GM12878 (cell line): ENCODE data around the gene C14orf93. TPM values are rescaled to one million over a fixed set of nuclear protein-coding genes. Genes with fewer than 3 reads are reported as not detected.

Experiments
- ATAC-seq: fragments of 200-7000 bp; cut with Tn5 transposase; 3 replicates; pipeline ENCODE4 v1.9.1; 2020; ENCODE audit warnings: mild to moderate bottlenecking, moderate library complexity
- BruUV-seq: library from RNA; stranded (reverse); fragments of 400-500 nt; replicated peaks from 2 replicates; lab custom pipeline; 2021; lab: Mats Ljungman, UMichigan
- CTCF ChIA-PET: fragments of 300-600 bp; sonication (Branson Sonifier 250); formaldehyde crosslinking; extraction: SDS; loops from one replicate; lab custom pipeline; 2021; ENCODE audit warnings: inconsistent platforms; lab: Yijun Ruan, JAX
- POLR2A ChIA-PET: fragments of 350-600 bp; formaldehyde crosslinking; extraction: SDS; loops from one replicate; lab custom pipeline; 2021; ENCODE audit warnings: inconsistent platforms; lab: Charles Lee
- RAD21 ChIA-PET: fragments of 300-600 bp; sonication (Branson Sonifier 250); formaldehyde crosslinking; loops from one replicate; lab custom pipeline; 2023; ENCODE audit warnings: antibody characterized with exemption; ENCODE audit not compliant: unreplicated experiment; lab: Charles Lee
- SMC1A ChIA-PET: fragments of 300-600 bp; sonication (Branson Sonifier 250); formaldehyde crosslinking; loops from one replicate; lab custom pipeline; 2023; ENCODE audit not compliant: unreplicated experiment, uncharacterized antibody; lab: Charles Lee
- DNase-seq: peaks from one replicate; pipeline ENCODE4 v3.0.0-alpha.2; 2011; ENCODE audit warnings: low read depth, low spot score
- FAIRE-seq: peaks from 3 replicates; lab custom pipeline; 2011; peaks lifted over from hg19 to GRCh38; lab: Jason Lieb, UNC
- H2AFZ ChIP-seq: 2 replicates; pipeline ENCODE4 v1.6.0; 2011; ENCODE audit warnings: low read depth, low read length, control low read depth; ENCODE audit not compliant: control insufficient read depth
- H3K27ac ChIP-seq: 2 replicates; pipeline ENCODE4 v1.5.1; 2011; ENCODE audit warnings: control low read depth; ENCODE audit not compliant: control insufficient read depth, insufficient read depth
- H3K27me3 ChIP-seq, 2 experiments: replicated peaks in 1 of 2; 2 replicates each; pipeline versions ENCODE4 v1.6.0 to v1.6.1; 2011; ENCODE audit warnings: low read length in 1 of 2; ENCODE audit not compliant: control insufficient read depth in 2 of 2, insufficient read depth in 2 of 2
- H3K36me3 ChIP-seq, 2 experiments: 2 replicates each; pipeline ENCODE4 v1.5.1; 2011; ENCODE audit warnings: low read length in 1 of 2; ENCODE audit not compliant: control insufficient read depth in 2 of 2, insufficient read depth in 2 of 2
- H3K4me1 ChIP-seq: 2 replicates; pipeline ENCODE4 v1.6.1; 2011; ENCODE audit warnings: mild to moderate bottlenecking, low read length, moderate library complexity, mixed read lengths; ENCODE audit not compliant: control insufficient read depth, insufficient read depth
- H3K4me2 ChIP-seq: 2 replicates; pipeline ENCODE4 v1.6.0; 2011; ENCODE audit warnings: control low read depth; ENCODE audit not compliant: control insufficient read depth, insufficient read depth
- H3K4me3 ChIP-seq: fragments of 200-600 bp; sonication (generic); 2 replicates; pipeline ENCODE4 v1.5.1; 2016
- H3K79me2 ChIP-seq: 2 replicates; pipeline ENCODE4 v1.6.0; 2011; ENCODE audit warnings: low read length; ENCODE audit not compliant: control insufficient read depth, insufficient read depth
- H3K9ac ChIP-seq: 2 replicates; pipeline ENCODE4 v1.8.0; 2011; ENCODE audit warnings: low read length, control low read depth, mixed read lengths; ENCODE audit not compliant: control insufficient read depth, insufficient read depth
- H3K9me3 ChIP-seq: replicated peaks from 3 replicates; pipeline ENCODE4 v1.5.1; 2011; ENCODE audit warnings: mild to moderate bottlenecking, low read length; ENCODE audit not compliant: control insufficient read depth, insufficient read depth
- H4K20me1 ChIP-seq: 2 replicates; pipeline ENCODE4 v1.6.0; 2011; ENCODE audit not compliant: control insufficient read depth, insufficient read depth
- ATF2 ChIP-seq: IDR thresholded peaks from 2 replicates; pipeline ENCODE4 v1.6.1; 2012; ENCODE audit warnings: low read length, inconsistent platforms
- ATF3 ChIP-seq: IDR thresholded peaks from 2 replicates; pipeline ENCODE4 v1.6.1; 2011; ENCODE audit warnings: low read depth, mild to moderate bottlenecking, low read length, moderate library complexity, borderline replicate concordance; ENCODE audit errors: extremely low read depth
- CBFB ChIP-seq: IDR thresholded peaks from 2 replicates; pipeline ENCODE4 v1.6.1; 2016; ENCODE audit warnings: antibody characterized with exemption, low read depth
- EZH2 ChIP-seq: IDR thresholded peaks from 2 replicates; pipeline ENCODE4 v1.6.1; 2012; ENCODE audit warnings: low read depth, mild to moderate bottlenecking, control low read depth, inconsistent platforms, low read length, borderline replicate concordance; ENCODE audit not compliant: control insufficient read depth
- KDM1A ChIP-seq: fragments of 200-600 bp; sonication (generic); IDR thresholded peaks from 2 replicates; pipeline ENCODE4 v1.6.1; 2016; ENCODE audit warnings: borderline replicate concordance
- MTA3 ChIP-seq: IDR thresholded peaks from 2 replicates; pipeline ENCODE4 v1.6.1; 2012; ENCODE audit warnings: low read length, inconsistent platforms, borderline replicate concordance
- NFYA ChIP-seq: IDR thresholded peaks from 2 replicates; pipeline ENCODE4 v1.6.1; 2011; ENCODE audit warnings: low read depth, mild to moderate bottlenecking, low read length, improper control_type of control experiment, borderline replicate concordance
- TAF1 ChIP-seq: IDR thresholded peaks from 2 replicates; pipeline ENCODE4 v1.6.1; 2011; ENCODE audit warnings: mild to moderate bottlenecking, low read depth, low read length, borderline replicate concordance
- TCF3 ChIP-seq: IDR thresholded peaks from 2 replicates; pipeline ENCODE4 v1.6.1; 2012; ENCODE audit warnings: low read depth, mild to moderate bottlenecking, low read length, borderline replicate concordance; ENCODE audit not compliant: insufficient read depth
- WRNIP1 ChIP-seq: IDR thresholded peaks from 2 replicates; pipeline ENCODE4 v1.6.1; 2011; ENCODE audit warnings: low read depth, low read length, improper control_type of control experiment, borderline replicate concordance
- ZNF274 ChIP-seq: IDR thresholded peaks from one replicate; pipeline ENCODE4 v1.8.0; 2011; ENCODE audit not compliant: insufficient read length, insufficient read depth
- ZNF592 ChIP-seq: fragments of 450-650 bp; IDR thresholded peaks from 2 replicates; pipeline ENCODE4 v1.6.1; 2017; ENCODE audit warnings: mild to moderate bottlenecking, moderate library complexity
- WGBS: methylation state at CpG from one replicate; pipeline ENCODE4 v1.1.6; 2016; ENCODE audit warnings: low lambda C conversion rate; ENCODE audit not compliant: insufficient replicate concordance, insufficient coverage; ENCODE audit errors: missing lambda C conversion rate; 5-methylcytosine and 5-hydroxymethylcytosine counted together
- in situ Hi-C: fragments of 300-500 bp; cut with MboI; formaldehyde crosslinking; loops from 9 replicates; pipeline ENCODE4 v1.14.3; 2018; ENCODE audit warnings: mixed read lengths
- intact Hi-C: fragments of 100-400 bp; cut with micrococcal nuclease; formaldehyde crosslinking; loops from one replicate; pipeline ENCODE4 v1.14.2; 2022; ENCODE audit not compliant: unreplicated experiment
- polyA plus RNA-seq, 11 experiments: library from polyadenylated mRNA; depleted of rRNA in 4 of 11; unstranded in 6 of 11; stranded (reverse) in 5 of 11; fragments of >200 nt; fragmentation: Nextera tagmentation in 4 of 11; fragmentation: Illumina TruSeq in 1 of 11; extraction: Ambion mirVana in 4 of 11; extraction: Trizol in 1 of 11; gene quantifications; 1 replicate in 1 of 11; 2 replicates in 10 of 11; pipeline versions ENCODE4 v1.2.1 to v1.2.3, GENCODE V29; 2011 to 2016; ENCODE audit warnings: inconsistent platforms in 2 of 11, missing spikeins in 2 of 11, low read depth in 1 of 11
- total RNA-seq, 4 experiments: library from RNA; depleted of rRNA in 3 of 4; stranded (reverse); fragments of >200 nt in 3 of 4; fragmentation: Illumina TruSeq in 1 of 4; extraction: Trizol in 1 of 4; gene quantifications; 2 replicates each; pipeline versions ENCODE4 v1.2.1 to v1.2.3, GENCODE V29; 2013 to 2021

The C14orf93 gene
- total and polyA plus RNA-seq, 10 of the 15 experiments (the other 5 are each of a cell fraction or from before 2014, with no cell fraction given): 1.8 to 13.9 (median 10.2) TPM

DNA sequence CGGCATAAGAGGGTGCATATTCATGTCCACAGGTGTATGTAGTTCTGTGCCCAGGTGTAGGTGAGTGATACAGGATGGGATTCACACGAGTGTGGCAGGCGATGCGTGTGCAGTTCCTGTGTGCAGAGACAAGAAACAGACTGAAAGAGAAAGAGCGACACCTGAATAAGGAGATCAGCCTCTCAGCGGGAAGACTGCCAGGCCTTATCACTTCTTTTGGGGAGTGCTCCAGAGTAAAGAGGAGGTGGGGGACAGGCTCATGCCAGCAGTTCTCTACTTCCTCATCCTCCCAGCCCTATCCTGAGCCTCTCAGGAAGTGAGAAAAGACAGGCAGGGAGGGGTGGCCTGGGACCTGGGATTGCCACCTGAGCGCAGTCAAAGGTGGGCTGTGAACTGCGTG, 34.9 kb upstream of the C14orf93 start:
- ATAC-seq (no peak), DNase-seq (no peak), FAIRE-seq (no peak)
- CTCF ChIA-PET: interaction anchor here (0.5 to 1.0 kb wide), 2 partner anchors 16 to 62 kb away, joined by 3 read pairs; no protein-coding TSS in a partner anchor
- Histone ChIP-seq H2AFZ (no peak overlapping the region), H4K20me1 (no peaks in the 10 kb centered on the region), H3K27me3 (no peaks in the 10 kb centered on the region; a peak in 2 of 4 replicates), H3K4me3 (no peak overlapping the region), H3K9me3 (no peaks in the 10 kb centered on the region), H3K79me2 (no peaks in the 10 kb centered on the region), H3K27ac (no peak overlapping the region), H3K4me1 (no peaks in the 10 kb centered on the region), H3K4me2 (no peak overlapping the region), H3K36me3 (no peaks in the 10 kb centered on the region), H3K9ac (no peak overlapping the region)
- TF ChIP-seq CBFB (no peak), TCF3 (no peak), WRNIP1 (no peak)
- 57% methylated on average over 8 of the region's 8 CpGs for WGBS
- intact Hi-C loops: no loop called here
- in situ Hi-C loops: no loop called here
- RAD21 ChIA-PET: no interaction called here
- BruUV-seq: no TSS peak
- SMC1A ChIA-PET: no interaction called here
- POLR2A ChIA-PET: no interaction called here

- no peaks in the 10 kb centered on the region for H3K9me3 ChIP-seq
- POLR2A ChIA-PET: no interaction called here
- H2AFZ ChIP-seq: no peak overlapping the region
- DNase-seq (no peak), FAIRE-seq (no peak), ATAC-seq (no peak)
- RAD21 ChIA-PET: no interaction called here
- no peak overlapping the region for H3K27ac ChIP-seq
- H3K4me1 ChIP-seq: no peaks in the 10 kb centered on the region
- BruUV-seq: no TSS peak
- no peaks in the 10 kb centered on the region for H4K20me1 ChIP-seq
- no peak overlapping the region for H3K9ac ChIP-seq
- 76% methylated on average over 3 of the region's 3 CpGs for WGBS
- CTCF ChIA-PET: interaction anchor here (1.0 kb wide), 1 partner anchor 15 kb away, joined by 3 read pairs; no protein-coding TSS in a partner anchor
- no peak overlapping the region for H3K4me3 ChIP-seq
- SMC1A ChIA-PET: interaction anchor here (2.4 kb wide), 1 partner anchor 57 kb away, joined by 6 read pairs; no protein-coding TSS in a partner anchor
- H3K79me2 ChIP-seq: no peaks in the 10 kb centered on the region
- in situ Hi-C loops (no loop called here), intact Hi-C loops (no loop called here)
- H3K27me3 ChIP-seq: no peaks in the 10 kb centered on the region; a peak in 2 of 4 replicates
- no peaks in the 10 kb centered on the region for H3K36me3 ChIP-seq
- H3K4me2 ChIP-seq: no peak overlapping the region
- TF ChIP-seq ZNF274 (no peak), EZH2 (no peak), MTA3 (no peak), NFYA (no peak), ATF2 (no peak), KDM1A (no peak), ZNF592 (no peak), ATF3 (no peak), TAF1 (no peak)
Observed at GRCh38 chr14:23043754-23044153, 33.8 kb upstream of the C14orf93 start.
